Rectal smooth muscle tissue (tissue), 1 donor: Measurements from ENCODE around the gene ANAPC5.

Experiments used
- H3K27ac ChIP-seq: one replicate; pipeline ENCODE4 v1.7.0; 2013; ENCODE audit warnings: low read depth, low read length, inconsistent platforms
- H3K27me3 ChIP-seq: one replicate; pipeline ENCODE4 v1.7.0; 2013; ENCODE audit warnings: low read length; ENCODE audit not compliant: control insufficient read depth, insufficient read depth
- H3K36me3 ChIP-seq: one replicate; pipeline ENCODE4 v1.7.0; 2013; ENCODE audit warnings: low read length; ENCODE audit not compliant: control insufficient read depth, insufficient read depth
- H3K4me1 ChIP-seq: one replicate; pipeline ENCODE4 v1.7.0; 2013; ENCODE audit warnings: low read length; ENCODE audit not compliant: control insufficient read depth, insufficient read depth
- H3K4me3 ChIP-seq: one replicate; pipeline ENCODE4 v1.7.0; 2013; ENCODE audit warnings: low read length
- H3K9ac ChIP-seq: one replicate; pipeline ENCODE4 v1.7.0; 2013; ENCODE audit warnings: low read length

The ANAPC5 gene

GRCh38 chr12:121274036-121274763 is 78.0 kb downstream of the ANAPC5 start:
- Histone ChIP-seq H3K27me3 (no peaks in the 10 kb centered on the region), H3K36me3 (peaks cover 12% of the 10 kb centered on the region), H3K27ac (no peak overlapping the region), H3K9ac (no peak overlapping the region), H3K4me3 (no peak overlapping the region), H3K4me1 (no peaks in the 10 kb centered on the region)

DNA sequence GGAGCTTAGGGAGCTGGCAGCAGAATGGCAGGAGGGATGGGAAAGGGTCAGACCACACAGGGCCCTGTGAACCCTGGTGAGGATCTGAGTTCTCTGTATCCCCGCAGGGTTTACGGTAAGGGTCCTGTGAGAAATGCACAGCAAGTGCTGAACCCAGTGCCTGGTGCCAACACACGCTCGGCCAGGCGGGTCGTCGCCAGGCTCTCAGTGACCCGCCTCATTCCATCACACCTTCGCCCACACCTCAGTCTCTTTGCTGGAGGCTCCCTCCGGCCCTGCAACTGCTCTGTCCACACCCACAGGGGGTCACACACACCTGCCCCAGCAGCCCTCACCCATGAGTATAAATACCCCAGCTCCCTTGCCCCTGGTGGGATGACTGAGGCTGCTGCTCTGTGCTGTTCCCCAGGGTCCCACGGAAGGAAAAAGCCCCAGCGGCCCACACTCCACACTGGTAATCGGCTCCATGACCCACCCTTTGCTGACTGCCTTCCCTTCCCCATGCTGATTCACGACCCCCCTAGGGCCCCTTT is 78.8 kb downstream of the ANAPC5 start:
- H3K27ac ChIP-seq = no peak overlapping the region
- H3K9ac ChIP-seq = no peak overlapping the region
- H3K4me1 ChIP-seq = no peaks in the 10 kb centered on the region
- H3K4me3 ChIP-seq = no peak overlapping the region
- H3K27me3 ChIP-seq = no peaks in the 10 kb centered on the region
- peaks cover 12% of the 10 kb centered on the region for H3K36me3 ChIP-seq

DNA sequence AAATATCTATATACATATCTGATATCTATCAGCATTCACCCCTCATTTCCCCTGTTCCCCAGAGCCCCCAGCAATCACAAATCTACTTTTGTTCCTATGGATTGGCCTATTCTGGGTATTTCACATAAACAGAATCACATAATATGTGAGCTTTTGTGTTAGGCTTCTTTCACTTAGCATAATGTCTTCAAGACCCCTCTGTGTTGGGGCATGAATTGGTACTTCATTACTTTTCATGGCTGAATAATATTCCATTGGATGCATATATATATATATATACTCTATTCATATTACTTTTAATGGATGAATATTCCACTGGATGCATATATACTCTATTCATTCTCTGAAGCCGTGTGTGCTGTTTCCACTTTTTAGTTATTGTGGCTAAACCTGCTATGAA is 84.4 kb downstream of the ANAPC5 start:
- Histone ChIP-seq H3K27ac (no peak overlapping the region), H3K36me3 (peaks cover 11% of the 10 kb centered on the region), H3K4me1 (no peaks in the 10 kb centered on the region), H3K27me3 (no peaks in the 10 kb centered on the region), H3K4me3 (no peak overlapping the region), H3K9ac (no peak overlapping the region)

DNA sequence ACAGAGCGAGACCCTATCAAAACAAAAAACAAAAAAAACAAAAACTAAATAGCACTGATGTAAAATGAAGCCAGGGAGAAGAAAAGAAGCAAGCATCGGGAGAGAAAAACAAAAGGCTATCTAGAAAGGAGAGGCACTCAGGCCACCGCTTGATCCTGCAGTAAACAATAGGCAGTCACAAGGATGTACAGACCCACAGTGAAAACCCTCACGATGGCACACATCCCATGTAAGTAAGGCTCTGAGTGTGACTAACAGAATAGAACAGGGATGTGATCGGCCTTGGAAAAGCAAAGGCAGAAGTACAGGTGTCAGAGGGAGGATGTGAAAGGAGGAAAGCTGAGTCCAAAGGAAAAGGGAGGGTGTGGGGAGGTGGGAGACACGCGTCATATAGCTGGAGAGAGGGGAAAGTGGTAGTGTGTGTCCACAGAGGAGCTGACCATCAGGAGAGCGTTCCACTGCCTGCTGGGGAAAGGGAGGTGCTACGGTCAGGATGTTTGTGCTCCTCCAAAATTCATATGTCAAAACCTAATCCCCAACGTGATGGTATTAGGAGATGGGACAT is 87.2 kb downstream of the ANAPC5 start:
- Histone ChIP-seq H3K9ac (no peak overlapping the region), H3K27me3 (no peaks in the 10 kb centered on the region), H3K27ac (no peak overlapping the region), H3K4me3 (no peak overlapping the region), H3K4me1 (no peaks in the 10 kb centered on the region), H3K36me3 (peaks cover 23% of the 10 kb centered on the region)

- Histone ChIP-seq H3K27me3 (no peaks in the 10 kb centered on the region), H3K4me1 (no peaks in the 10 kb centered on the region), H3K27ac (no peak overlapping the region), H3K9ac (no peak overlapping the region), H3K4me3 (no peak overlapping the region), H3K36me3 (peaks cover 25% of the 10 kb centered on the region)
These were observed 88.1 kb downstream of the ANAPC5 start for GRCh38 chr12:121264135-121264534.

- H3K4me1 ChIP-seq = no peaks in the 10 kb centered on the region
- H3K27ac ChIP-seq = no peak overlapping the region
- no peak overlapping the region for H3K4me3 ChIP-seq
- H3K36me3 ChIP-seq = peaks cover 24% of the 10 kb centered on the region
- H3K9ac ChIP-seq = no peak overlapping the region
- no peaks in the 10 kb centered on the region for H3K27me3 ChIP-seq
These were observed 88.8 kb downstream of the ANAPC5 start for GRCh38 chr12:121263206-121263935.

DNA sequence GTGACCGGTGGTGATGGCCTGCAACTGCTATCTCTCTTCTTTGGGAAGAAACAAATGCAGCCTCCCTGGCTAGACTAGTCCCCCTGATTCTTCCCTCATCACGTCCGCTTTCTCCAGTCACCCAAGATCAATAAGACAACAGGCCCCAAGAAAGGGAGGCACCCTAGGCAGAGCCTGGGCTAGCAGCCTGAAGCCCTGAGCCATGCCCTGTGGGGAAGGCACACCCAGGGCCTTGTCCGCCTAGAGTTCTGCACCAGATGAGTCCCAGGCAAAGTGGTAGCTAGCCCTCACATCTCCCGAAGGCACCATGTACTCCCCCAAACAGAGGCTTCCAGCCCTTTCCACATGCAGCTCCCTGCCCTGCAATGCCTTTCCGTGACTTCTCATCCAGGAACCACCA is 90.8 kb downstream of the ANAPC5 start:
- H3K9ac ChIP-seq = no peak overlapping the region
- H3K27ac ChIP-seq = no peak overlapping the region
- H3K36me3 ChIP-seq = peaks cover 26% of the 10 kb centered on the region
- H3K4me1 ChIP-seq = no peaks in the 10 kb centered on the region
- no peaks in the 10 kb centered on the region for H3K27me3 ChIP-seq
- H3K4me3 ChIP-seq = no peak overlapping the region

DNA sequence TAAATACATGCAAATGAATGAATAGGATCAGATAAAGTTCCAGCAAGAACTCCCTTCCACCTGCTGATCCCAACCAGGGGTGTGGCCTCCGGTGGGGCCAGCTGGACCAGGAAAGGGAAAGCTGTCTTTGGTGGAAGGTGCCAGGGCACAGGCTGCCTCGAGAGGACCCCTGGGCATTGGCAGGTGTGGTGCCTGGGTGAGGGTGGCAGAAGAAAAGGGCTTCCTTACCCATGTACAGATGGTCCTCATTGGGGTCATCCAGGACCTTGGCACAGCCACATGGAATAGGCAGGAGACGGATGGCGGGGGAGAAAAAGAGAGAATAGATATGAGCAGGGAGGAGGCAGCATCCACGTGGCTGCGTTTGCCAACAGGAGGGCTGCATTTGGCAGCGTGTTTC is 92.1 kb downstream of the ANAPC5 start:
- Histone ChIP-seq H3K27ac (no peak overlapping the region), H3K36me3 (peaks cover 26% of the 10 kb centered on the region), H3K4me1 (no peaks in the 10 kb centered on the region), H3K27me3 (no peaks in the 10 kb centered on the region), H3K9ac (no peak overlapping the region), H3K4me3 (no peak overlapping the region)

DNA sequence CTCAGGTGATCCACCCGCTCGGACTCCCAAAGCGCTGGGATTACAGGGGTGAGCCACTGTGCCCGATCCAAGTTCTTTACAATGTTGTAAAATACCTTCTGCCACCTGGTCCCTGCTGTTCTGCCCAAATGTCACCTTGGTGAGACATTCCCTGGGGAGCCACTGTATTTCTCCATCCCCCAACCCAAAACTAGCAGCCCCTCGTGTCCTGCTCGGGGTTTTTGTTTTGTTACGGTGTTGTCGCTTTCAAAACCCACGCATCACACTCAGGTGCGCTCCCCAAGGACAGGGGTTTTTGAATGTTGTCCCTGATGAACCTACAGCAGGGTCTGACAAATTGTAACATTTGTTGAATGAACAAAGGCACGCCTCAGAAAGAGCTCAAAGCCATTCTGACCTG is 93.1 kb downstream of the ANAPC5 start:
- H3K9ac ChIP-seq = no peak overlapping the region
- H3K4me1 ChIP-seq = no peaks in the 10 kb centered on the region
- no peaks in the 10 kb centered on the region for H3K27me3 ChIP-seq
- no peak overlapping the region for H3K27ac ChIP-seq
- H3K4me3 ChIP-seq = no peak overlapping the region
- H3K36me3 ChIP-seq = peaks cover 26% of the 10 kb centered on the region
